ENCODE data around the gene CCDC43.

DNA sequence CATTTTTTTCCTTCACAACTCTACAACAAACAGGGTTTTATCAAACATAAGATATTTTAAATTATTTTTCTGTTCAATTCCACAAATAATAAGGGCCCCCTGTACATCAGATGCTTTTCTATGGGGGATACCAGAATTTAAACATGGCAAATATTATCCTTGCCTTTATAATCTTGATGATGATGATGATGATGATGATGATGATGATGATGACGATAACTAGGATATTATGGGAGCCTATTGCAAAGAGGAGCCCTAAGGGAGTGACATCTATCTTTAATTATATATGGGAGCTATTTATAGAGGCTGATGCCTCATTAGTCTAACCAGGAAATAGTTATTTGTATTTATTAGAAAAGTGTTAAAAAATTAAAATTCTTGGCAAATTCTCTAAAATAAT, 26.5 kb downstream of the CCDC43 start:
- no peak for TF ChIP-seq ZNF565 (CRISPR knock-in tag; conservative IDR thresholded peaks at IDR 0.05; ENCODE audit: low read depth)
- TF ChIP-seq TOX (CRISPR knock-in tag; IDR thresholded peaks at IDR 0.05; ENCODE audit: borderline replicate concordance) = no peak
- TF ChIP-seq PATZ1 (CRISPR knock-in tag; IDR thresholded peaks at IDR 0.05; ENCODE audit: borderline replicate concordance) = no peak
- TF ChIP-seq ZNF8 (CRISPR knock-in tag; IDR thresholded peaks at IDR 0.05) = no peak
- no peak for TF ChIP-seq ZFP3 (CRISPR knock-in tag; IDR thresholded peaks at IDR 0.05)
- no peak for TF ChIP-seq RARB (CRISPR knock-in tag; IDR thresholded peaks at IDR 0.05)
- TF ChIP-seq, protein P1, sequence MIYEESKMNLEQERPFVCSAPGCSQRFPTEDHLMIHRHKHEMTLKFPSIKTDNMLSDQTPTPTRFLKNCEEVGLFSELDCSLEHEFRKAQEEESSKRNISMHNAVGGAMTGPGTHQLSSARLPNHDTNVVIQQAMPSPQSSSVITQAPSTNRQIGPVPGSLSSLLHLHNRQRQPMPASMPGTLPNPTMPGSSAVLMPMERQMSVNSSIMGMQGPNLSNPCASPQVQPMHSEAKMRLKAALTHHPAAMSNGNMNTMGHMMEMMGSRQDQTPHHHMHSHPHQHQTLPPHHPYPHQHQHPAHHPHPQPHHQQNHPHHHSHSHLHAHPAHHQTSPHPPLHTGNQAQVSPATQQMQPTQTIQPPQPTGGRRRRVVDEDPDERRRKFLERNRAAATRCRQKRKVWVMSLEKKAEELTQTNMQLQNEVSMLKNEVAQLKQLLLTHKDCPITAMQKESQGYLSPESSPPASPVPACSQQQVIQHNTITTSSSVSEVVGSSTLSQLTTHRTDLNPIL (CRISPR knock-in tag; IDR thresholded peaks at IDR 0.05; ENCODE audit: low read depth) = no peak
- TF ChIP-seq ISL1 (CRISPR knock-in tag; IDR thresholded peaks at IDR 0.05) = no peak
